Transverse colon (tissue), 4 donors: ENCODE measurements around the gene BIK. TPM values are rescaled to one million over a fixed set of nuclear protein-coding genes. Genes with fewer than 3 reads are reported as not detected.
"Not testable (repeated sequence)": the region's sequence is repeated elsewhere in the genome, so short reads cannot be mapped to it uniquely, and the experiment has no call there.

Experiments
- DNase-seq: peaks from one replicate; pipeline ENCODE4 v3.0.0-alpha.2; 2019
- H3K27ac ChIP-seq, 4 donors: fragments of 200-600 bp; sonication (generic); 2 replicates each; pipeline ENCODE4 v1.5.1; 2016 to 2018; ENCODE audit warnings: inconsistent platforms in 4 of 4
- H3K27me3 ChIP-seq: fragments of 200-600 bp; sonication (generic); 2 replicates; pipeline ENCODE4 v1.5.1; 2017; ENCODE audit warnings: inconsistent platforms
- H3K36me3 ChIP-seq, 4 donors: fragments of 200-600 bp; sonication (generic); 2 replicates each; pipeline ENCODE4 v1.5.1; 2017 to 2019; ENCODE audit warnings: inconsistent platforms in 4 of 4
- H3K4me1 ChIP-seq, 4 donors: fragments of 200-600 bp; sonication (generic); 2 replicates each; pipeline ENCODE4 v1.5.1; 2017 to 2020; ENCODE audit warnings: inconsistent platforms in 4 of 4
- H3K4me3 ChIP-seq, 4 donors: fragments of 200-600 bp; sonication (generic); 1 replicate in 1 of 4; 2 replicates in 3 of 4; pipeline versions ENCODE4 v1.5.1 to v1.6.1; 2017 to 2019; ENCODE audit warnings: inconsistent platforms in 4 of 4
- H3K9me3 ChIP-seq, 2 donors: fragments of 200-600 bp; sonication (generic); 2 replicates each; pipeline ENCODE4 v1.5.1; 2017 to 2019; ENCODE audit warnings: inconsistent platforms in 2 of 2
- EP300 ChIP-seq: sonication (generic); formaldehyde crosslinking; IDR thresholded peaks from one replicate; pipeline ENCODE4 v1.6.1; 2017; ENCODE audit warnings: antibody characterized with exemption, low read depth
- POLR2A ChIP-seq: fragments of 450-650 bp; IDR thresholded peaks from one replicate; pipeline ENCODE4 v1.6.1; 2016; ENCODE audit warnings: antibody characterized with exemption, mild to moderate bottlenecking, moderate library complexity
- POLR2AphosphoS5 ChIP-seq, 3 donors: sonication (generic); formaldehyde crosslinking; IDR thresholded peaks; one replicate each; pipeline ENCODE4 v1.6.1; 2016; ENCODE audit warnings: antibody characterized with exemption in 3 of 3
- WGBS, 2 donors: methylation state at CpG; one replicate each; pipeline ENCODE4 v1.1.5; 2018; ENCODE audit warnings: low coverage in 1 of 2; 5-methylcytosine and 5-hydroxymethylcytosine counted together
- in situ Hi-C, 4 donors: fragments of 200-750 bp; cut with MboI; loops; one replicate each; pipeline versions ENCODE4 v1.15.0 to v1.15.1; 2017; ENCODE audit warnings: low sequenced_read_pairs in 3 of 4, low pct_ligation_motif_present in 1 of 4, low pct_unique_long_range_greater_than_20kb in 1 of 4
- intact Hi-C: fragments of 100-400 bp; cut with DNase I; formaldehyde crosslinking; loops from one replicate; pipeline ENCODE4 v1.15.1; 2023; ENCODE audit warnings: low total_unique reads
- total RNA-seq, 4 donors: library from RNA; depleted of rRNA; stranded (reverse); fragments of >200 nt; gene quantifications; one replicate each; pipeline ENCODE4 v1.1.0, GENCODE V29; 2016
- TF ChIP-seq, protein P1 (sequence below), 5 experiments: fragments of 200-600 bp in 3 of 5; fragments of 450-650 bp in 2 of 5; sonication (generic) in 3 of 5; IDR thresholded peaks; 1 replicate in 2 of 5; 2 replicates in 3 of 5; pipeline ENCODE4 v1.5.1; 2016 to 2017; ENCODE audit warnings: antibody characterized with exemption in 5 of 5, inconsistent platforms in 3 of 5, mild to moderate bottlenecking in 2 of 5, moderate library complexity in 1 of 5

BIK gene
- total RNA-seq, 4 donors from 2014 or later: 10.1 to 23.5 (median 14.4) TPM

DNA sequence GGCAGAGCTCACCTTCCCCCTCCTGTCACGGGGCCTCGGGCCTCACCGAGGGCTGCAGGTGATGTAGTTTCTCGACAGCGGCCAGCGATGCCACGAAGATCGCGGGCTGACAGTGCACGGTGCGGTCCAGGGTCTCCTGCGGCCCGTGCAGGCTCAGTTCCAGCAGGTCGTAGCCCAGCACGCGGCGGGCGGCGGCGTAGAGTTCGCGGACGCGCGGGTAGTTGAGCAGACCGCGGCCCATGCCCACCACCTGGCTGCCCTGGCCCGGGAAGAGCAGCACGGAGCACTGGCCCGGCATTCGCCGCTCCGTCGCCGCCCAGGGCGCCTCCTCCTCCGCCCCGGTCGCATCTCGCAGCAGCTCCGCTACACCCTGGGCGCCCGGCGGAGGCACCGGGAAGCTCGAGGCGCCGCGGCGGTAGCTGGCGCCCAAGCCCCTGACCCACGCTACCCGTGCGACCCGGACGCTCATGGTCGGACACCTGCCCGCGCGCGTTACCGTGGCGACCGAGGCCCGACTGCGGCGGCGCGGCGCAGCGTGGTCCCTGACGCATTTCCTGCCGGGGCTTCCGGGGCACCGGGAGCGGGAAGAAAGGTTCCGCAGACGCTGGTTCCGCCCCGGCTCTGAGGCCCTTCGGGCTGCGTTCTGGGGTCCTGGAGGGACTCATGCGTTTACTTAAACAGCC, 32.5 kb downstream of the BIK start, which contains the start of gene MCAT:
MCAT (minus strand) TSS at position 519 of the 683 bp plus-strand sequence; CDS start at position 469, 50 bp downstream.
- peak within 1 kb of the TSS; percentile 66 to 85 (median 78) for H3K27ac ChIP-seq
- H3K4me1 ChIP-seq: peaks cover 8 to 17% (median 10%) of the 10 kb centered on the region in 4 donors
- 1% methylated on average over 45 of the region's 83 CpGs; no CpG with 5 or more reads in 1 of the 2 donors for WGBS, 2 donors
- H3K36me3 ChIP-seq: no peaks in the 10 kb centered on the region
- H3K9me3 ChIP-seq: no peaks in the 10 kb centered on the region
- TF ChIP-seq, protein P1, sequence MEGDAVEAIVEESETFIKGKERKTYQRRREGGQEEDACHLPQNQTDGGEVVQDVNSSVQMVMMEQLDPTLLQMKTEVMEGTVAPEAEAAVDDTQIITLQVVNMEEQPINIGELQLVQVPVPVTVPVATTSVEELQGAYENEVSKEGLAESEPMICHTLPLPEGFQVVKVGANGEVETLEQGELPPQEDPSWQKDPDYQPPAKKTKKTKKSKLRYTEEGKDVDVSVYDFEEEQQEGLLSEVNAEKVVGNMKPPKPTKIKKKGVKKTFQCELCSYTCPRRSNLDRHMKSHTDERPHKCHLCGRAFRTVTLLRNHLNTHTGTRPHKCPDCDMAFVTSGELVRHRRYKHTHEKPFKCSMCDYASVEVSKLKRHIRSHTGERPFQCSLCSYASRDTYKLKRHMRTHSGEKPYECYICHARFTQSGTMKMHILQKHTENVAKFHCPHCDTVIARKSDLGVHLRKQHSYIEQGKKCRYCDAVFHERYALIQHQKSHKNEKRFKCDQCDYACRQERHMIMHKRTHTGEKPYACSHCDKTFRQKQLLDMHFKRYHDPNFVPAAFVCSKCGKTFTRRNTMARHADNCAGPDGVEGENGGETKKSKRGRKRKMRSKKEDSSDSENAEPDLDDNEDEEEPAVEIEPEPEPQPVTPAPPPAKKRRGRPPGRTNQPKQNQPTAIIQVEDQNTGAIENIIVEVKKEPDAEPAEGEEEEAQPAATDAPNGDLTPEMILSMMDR (IDR thresholded peaks at IDR 0.05): no peak
- TF ChIP-seq POLR2AphosphoS5 (IDR thresholded peaks at IDR 0.05) (peak; percentile 51 to 81 (median 61)), POLR2A (peak; percentile 54)
- intact Hi-C loops: no loop called here
- in situ Hi-C loops: no loop called here
- DNase-seq: peak; percentile 90
- no peaks in the 10 kb centered on the region for H3K27me3 ChIP-seq
- peak within 1 kb of the TSS; percentile 55 to 93 (median 90) for H3K4me3 ChIP-seq

GRCh38 chr22:43144949-43145348, 34.4 kb downstream of the BIK start:
- Histone ChIP-seq H3K27me3 (no peaks in the 10 kb centered on the region), H3K27ac (no peak overlapping the region), H3K4me1 (peaks cover 8 to 26% (median 12%) of the 10 kb centered on the region in 4 donors), H3K9me3 (no peaks in the 10 kb centered on the region), H3K4me3 (no peak overlapping the region), H3K36me3 (no peaks in the 10 kb centered on the region)
- no peak for DNase-seq
- TF ChIP-seq POLR2A (no peak), EP300 (no peak), POLR2AphosphoS5 (IDR thresholded peaks at IDR 0.05) (no peak)
- TF ChIP-seq, protein P1 (IDR thresholded peaks at IDR 0.05): no peak
- intact Hi-C loops (no loop called here), in situ Hi-C loops (no loop called here)
- WGBS, 2 donors: 73 to 83% methylated on average over 2 to 3 of the region's 3 CpGs

- intact Hi-C loops, H3K27ac ChIP-seq, H3K9me3 ChIP-seq, in situ Hi-C loops, DNase-seq, H3K36me3 ChIP-seq, H3K4me3 ChIP-seq, H3K27me3 ChIP-seq: not testable (repeated sequence)
- peaks cover 8 to 26% (median 12%) of the 10 kb centered on the region in 4 donors for H3K4me1 ChIP-seq
- 86 to 96% methylated on average over 2 to 8 of the region's 8 CpGs for WGBS, 2 donors
Observed at GRCh38 chr22:43145371-43145770, 34.8 kb downstream of the BIK start.

DNA sequence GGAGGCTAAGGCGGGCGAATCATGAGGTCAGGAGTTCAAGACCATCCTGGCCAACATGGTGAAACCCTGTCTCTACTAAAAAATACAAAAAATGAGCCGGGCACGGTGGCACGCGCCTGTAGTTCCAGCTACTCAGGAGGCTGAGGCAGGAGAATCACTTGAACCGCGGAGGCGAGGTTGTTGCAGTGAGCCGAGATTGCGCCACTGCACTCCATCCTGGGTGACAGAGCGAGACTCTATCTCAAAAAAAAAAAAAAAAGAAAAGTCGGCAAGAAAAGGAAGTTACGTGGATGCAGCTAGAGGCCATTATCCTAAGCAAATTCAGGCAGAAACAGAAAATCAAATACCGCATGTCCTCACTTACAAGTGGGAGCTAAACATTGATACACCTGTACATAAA, 35.8 kb downstream of the BIK start:
- intact Hi-C loops, DNase-seq, H3K27me3 ChIP-seq, H3K4me3 ChIP-seq, H3K27ac ChIP-seq, H3K9me3 ChIP-seq, in situ Hi-C loops, H3K36me3 ChIP-seq: not testable (repeated sequence)
- peaks cover 8 to 34% (median 20%) of the 10 kb centered on the region in 4 donors for H3K4me1 ChIP-seq
- 82 to 89% methylated on average over 3 to 15 of the region's 15 CpGs for WGBS, 2 donors

GRCh38 chr22:43147821-43148220, 37.3 kb downstream of the BIK start:
- in situ Hi-C loops (no loop called here), intact Hi-C loops (loop anchor here (1.0 kb wide), 1 partner anchor 37 kb away; no protein-coding TSS in a partner anchor)
- WGBS, 2 donors: 67 to 71% methylated on average over 6 to 8 of the region's 8 CpGs
- Histone ChIP-seq H3K9me3 (no peaks in the 10 kb centered on the region), H3K36me3 (no peaks in the 10 kb centered on the region), H3K4me1 (peaks cover 5 to 35% (median 21%) of the 10 kb centered on the region in 4 donors), H3K27ac (peak overlapping the region in 3 of 4 donors; percentile 14 to 50 (median 41)), H3K4me3 (no peak overlapping the region), H3K27me3 (no peaks in the 10 kb centered on the region)
- TF ChIP-seq EP300: no peak
- no peak for TF ChIP-seq POLR2AphosphoS5 (IDR thresholded peaks at IDR 0.05)
- TF ChIP-seq, protein P1 (IDR thresholded peaks at IDR 0.05): no peak
- TF ChIP-seq POLR2A: no peak
- peak; percentile 55 for DNase-seq
